NCI-H146 treated with DMSO at 0.1 percent for 48 hours (cell line): ENCODE data around the gene INTU.
A peak's percentile ranks its signal among the peaks of the same experiment; 100 is the strongest.
"Not testable (repeated sequence)": the region's sequence is repeated elsewhere in the genome, so short reads cannot be mapped to it uniquely, and the experiment has no call there.

ENCODE experiments used
- DNase-seq: peaks from one replicate; lab custom pipeline; 2025; ENCODE audit not compliant: unreplicated experiment; lab: John Stamatoyannopoulos, UW

The INTU gene

DNA sequence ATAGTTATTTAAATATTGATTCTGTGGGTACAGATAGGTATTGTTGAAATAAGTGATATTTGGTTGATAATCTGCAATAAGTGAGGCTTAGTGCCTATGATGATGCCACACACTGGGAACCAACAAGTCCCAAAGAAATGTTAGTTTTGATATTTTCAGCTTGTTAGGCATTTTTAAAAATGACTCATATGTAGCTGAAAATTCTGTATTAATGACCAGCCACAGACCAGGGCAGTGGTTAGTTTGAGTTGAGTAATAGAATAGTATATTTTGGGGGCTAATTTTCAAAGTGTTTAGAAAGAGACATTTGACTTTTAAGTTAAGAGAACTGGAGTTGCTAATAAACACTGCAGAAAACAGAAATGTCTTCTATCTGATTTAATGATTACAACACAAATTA is 9.4 kb downstream of the INTU start:
- DNase-seq, result no peak

DNA sequence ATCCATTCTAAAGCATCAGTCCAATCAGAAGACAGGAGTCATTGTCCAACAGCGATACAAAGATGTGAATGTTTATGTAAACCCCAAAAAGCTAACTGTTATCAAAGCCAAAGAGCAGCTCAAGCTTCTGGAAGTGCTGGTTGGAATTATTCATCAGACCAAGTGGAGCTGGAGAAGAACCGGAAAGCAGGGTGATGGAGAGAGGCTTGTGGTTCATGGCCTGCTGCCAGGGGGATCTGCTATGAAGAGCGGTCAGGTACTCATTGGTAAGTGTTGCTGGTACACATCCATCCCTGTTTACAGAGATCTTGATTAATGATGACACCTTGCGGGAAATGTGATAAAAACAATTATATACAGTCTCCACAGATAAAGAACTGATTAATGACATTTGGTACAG is 11.0 kb downstream of the INTU start:
- no peak for DNase-seq

DNA sequence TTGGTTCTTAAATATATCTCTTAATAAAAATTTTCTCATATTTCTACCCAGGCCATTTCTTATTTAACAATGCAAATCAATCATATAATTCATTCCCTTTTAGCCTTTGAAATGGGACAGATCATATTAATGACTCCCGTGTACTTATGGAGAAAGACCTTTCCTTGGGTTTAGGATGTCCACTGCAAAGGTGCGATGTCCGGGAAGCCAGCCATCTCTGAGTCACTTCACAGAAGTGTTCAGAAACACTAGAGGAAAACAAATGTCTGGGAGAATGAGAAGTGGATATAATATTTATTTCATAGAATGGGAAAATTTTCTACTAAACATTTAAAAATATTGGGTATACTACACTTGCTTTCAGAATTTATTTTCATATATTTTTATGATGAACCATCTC is 15.3 kb downstream of the INTU start:
- no peak for DNase-seq

DNA sequence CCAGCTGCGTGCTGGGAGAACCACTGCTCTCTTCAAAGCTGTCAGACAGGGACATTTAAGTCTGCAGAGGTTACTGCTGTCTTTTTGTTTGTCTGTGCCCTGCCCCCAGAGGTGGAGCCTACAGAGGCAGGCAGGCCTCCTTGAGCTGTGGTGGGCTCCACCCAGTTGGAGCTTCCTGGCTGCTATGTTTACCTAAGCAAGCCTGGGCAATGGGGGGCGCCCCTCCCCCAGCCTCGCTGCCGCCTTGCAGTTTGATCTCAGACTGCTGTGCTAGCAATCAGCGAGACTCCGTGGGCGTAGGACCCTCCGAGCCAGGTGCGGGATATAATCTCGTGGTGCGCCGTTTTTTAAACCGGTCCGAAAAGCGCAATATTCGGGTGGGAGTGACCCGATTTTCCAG is 22.8 kb downstream of the INTU start:
- DNase-seq, result not testable (repeated sequence)

DNA sequence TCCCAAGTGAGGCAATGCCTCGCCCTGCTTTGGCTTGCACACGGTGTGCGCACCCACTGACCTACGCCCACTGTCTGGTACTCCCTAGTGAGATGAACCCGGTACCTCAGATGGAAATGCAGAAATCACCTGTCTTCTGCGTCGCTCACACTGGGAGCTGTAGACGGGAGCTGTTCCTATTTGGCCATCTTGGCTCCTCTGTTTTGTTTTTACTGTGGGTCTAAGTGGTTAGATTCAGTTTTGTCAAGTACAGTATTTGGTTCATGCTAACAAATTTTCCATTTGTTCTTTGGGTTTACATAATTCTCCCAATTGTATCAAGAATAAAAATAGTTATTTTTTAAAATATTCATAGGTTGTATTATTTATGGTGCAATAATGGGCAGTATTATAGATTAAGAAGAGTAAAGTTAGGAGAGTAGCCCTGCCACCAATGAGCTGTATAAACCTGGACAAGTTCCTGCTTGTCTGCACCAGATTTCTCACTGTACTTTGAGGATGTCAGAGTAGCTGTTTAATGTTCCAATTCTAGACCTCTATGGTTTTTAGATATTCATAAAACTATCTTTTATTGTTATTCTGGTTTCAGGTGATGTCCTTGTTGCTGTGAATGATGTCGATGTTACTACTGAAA is 23.4 kb downstream of the INTU start:
- DNase-seq, result no peak

DNA sequence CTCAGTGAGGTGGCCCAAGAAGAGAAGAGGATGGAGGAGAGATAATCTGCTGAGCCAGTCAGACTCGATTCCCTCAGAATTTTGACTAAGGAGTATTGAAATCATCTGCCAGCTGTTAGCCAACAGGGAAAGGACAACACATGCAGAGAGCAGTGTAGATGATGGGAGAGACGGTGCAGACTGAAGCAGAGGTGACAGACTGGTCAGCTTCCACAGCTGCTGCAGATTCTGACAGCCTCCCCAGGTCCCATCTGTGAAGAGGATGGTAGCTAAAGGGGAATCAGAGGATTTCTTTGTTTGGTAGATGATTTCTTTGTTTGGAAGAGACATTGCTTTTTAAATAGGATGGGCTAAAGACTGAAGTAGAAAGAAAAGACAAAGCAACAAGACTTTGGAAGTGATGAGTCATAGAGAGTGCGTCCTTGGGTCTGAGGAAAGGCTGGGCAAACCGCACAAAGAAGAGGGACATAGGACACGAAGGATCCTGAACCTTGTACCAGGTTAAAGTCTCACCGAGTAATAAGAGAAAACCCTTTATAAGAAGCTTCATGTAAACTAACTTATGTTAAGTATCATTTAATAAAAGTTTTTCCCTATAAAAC is 27.6 kb downstream of the INTU start:
- no peak for DNase-seq

DNA sequence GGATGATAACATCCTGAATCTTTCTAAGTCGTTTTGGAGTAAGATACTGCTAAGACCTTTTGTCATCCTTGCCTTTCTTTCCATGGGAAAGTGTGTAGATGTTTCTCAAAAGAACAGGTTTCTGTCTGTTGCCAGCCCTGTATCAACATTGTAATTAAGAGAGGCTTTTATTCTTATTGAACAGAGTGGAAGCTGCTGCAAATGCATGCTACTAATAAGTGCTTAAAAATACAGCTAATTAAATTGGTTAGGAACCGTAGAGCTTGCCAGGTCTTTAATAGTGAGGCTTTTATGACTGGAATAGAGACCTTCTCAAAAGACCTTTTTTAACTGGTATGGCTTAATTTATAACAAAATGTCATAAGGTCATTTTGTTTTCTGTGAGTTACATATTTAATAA is 34.4 kb downstream of the INTU start:
- no peak for DNase-seq

DNA sequence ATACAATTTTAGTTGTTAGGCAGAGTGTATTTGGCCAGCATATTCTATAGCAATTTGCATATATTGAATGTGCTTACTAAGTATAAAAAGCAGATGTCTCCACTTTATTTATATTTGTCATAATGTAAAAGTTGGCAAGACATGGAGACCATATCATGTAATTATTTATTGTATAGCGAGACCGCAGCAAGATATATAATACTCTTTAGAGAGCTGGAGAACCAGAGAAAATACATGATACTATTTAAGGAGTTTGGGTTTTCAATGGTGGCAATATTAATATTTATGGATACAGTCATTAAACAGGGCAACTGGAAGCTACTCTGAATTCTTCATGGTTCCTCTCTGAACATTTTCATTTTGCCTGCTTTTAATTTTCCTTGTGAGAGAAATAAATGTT is 35.0 kb downstream of the INTU start:
- no peak for DNase-seq

DNA sequence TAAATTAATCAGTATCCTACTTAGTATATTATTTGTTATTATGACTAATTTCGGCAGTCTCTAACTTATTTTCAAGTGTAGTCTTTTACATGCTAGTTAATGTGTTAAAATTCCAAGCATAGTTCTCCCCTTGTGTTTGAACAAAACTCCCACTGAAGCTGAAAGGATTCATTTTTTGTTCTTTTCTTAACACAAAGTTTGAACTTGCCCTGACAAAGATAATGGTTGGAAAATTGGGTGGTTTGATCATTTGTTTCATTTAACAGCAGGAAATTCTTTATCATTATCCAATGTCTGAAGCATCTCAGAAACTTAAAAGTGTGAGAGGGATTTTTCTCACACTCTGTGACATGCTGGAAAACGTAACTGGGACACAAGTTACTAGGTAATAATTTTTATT is 36.0 kb downstream of the INTU start:
- DNase-seq, result no peak

DNA sequence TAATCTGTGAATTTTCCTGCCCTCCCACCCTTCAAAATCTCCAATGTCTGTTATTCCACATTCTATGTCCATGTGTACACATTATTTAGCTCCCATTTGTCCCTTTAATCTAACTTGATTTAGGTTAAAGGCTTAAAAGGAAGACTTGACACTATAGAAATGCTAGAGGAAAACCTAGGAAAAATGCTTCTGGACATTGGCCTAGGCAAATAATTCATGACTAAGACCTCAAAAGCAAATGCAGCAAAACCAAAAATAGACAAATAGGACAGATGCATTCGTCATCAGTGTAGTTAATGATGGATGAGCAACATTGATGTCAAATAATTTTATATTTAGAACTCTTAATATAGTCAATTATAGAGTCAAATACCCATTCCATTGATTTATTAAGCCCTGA is 36.9 kb downstream of the INTU start:
- DNase-seq, result no peak

DNA sequence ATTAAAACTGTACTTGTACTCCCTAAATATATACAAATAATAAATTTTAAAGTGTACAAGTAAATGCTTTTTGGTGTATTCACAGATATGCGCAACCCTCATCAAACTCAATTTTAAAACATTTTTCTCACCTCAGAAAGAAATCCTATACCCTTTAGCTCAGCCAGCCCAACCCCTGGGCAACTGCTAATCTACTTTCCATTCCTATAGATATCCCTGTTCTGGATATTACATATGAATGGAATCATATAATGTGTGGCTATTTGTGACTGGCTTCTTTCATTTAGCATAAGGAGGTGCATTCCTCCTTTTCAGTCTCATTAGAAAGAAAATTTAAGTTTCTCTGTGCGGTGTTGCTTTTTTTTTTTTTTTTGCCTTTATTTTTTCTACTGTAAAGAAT is 39.4 kb downstream of the INTU start:
- DNase-seq, result no peak

DNA sequence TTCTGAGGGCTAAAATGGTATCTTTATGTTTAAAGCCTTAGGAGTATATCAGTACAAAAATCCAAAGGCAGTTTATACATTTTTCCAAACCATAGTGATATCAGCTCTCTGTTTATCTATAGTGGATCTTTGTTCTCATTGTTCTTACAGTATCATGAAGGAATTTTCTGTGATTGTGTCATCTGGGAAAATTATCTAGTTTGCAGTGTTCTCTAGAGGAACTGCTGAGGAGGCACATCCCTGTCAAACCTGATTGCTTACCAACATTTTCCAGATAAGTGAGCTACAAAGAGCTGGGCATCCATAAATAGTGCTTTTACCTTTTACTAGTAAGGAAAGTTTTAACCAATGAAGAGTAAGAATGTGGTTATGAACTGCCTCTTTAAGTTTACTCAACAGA is 52.5 kb downstream of the INTU start:
- DNase-seq, result no peak

DNA sequence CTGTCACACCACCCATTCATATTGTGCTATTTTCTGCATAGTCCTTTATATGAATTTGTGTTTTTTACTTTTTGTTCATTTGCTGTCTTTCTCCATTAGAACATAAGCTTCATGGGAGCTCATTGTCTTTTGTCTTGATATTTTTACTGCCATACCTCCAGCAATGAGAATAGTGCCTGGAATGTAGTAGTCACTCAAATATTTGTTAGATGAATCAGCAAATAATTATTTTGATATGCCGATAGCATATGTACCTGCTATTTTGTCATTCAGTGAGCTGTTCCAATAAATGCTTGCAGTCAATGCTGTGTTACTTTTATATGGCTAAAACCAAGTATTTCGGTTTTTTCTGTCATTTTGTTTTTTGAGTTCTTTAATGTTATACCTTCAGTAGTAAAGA is 53.9 kb downstream of the INTU start:
- DNase-seq, result no peak

DNA sequence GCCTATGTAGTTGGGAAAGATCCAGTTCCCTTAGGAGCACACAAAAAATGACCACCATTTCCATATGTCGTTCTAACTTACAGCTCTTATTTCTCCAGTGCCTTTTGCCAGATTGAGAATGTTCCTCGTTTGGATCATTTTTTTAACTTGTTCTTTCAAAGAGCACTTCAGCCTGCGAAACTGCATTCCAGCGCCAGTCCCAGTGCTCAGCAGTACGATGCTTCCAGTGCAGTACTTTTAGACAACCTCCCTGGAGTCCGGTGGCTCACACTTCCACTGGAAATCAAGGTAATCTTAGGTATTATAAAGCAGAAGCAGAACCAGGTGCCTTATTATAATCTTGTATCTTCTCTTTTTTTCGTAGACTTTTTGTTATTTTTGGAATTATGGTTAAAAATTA is 54.8 kb downstream of the INTU start:
- no peak for DNase-seq

DNA sequence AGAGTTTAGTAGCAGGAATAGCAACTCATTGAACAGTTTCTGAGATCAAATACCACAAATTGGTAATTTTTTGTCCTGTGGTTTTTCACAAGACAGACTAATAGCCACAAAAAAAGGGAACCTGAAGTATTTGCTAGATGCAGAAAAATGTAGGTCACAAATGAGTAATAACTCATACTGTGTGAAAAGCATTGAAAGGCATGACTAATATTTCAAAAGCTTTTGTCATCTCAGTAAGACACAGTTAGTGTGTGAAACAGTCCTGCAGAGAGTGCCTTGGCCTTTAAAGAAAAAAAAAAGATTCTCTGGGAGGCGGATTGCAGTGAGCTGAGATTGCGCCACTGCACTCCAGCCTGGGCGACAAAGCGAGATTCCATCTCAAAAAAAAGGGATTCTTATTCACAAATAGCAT is 66.0 kb downstream of the INTU start:
- DNase-seq, result no peak

DNA sequence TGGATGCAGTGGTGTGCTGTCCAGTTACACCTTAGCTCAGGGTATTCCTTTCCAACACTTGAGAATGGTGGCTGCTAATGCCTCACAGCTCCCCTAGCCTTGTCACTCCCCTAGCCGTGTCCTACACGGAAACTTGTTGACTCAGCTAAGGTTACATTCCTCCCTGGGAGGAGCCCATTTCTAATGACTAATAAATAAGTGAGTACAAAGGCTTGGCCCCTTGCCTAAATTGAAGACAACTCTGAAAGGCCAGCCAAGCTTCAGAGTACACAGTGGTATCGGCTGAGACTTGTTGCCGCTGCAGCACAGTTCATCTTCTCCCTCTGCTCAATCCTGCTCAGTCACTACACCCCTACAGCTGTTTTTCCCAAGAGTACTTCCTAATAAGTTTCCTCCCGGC is 76.2 kb downstream of the INTU start:
- no peak for DNase-seq

DNA sequence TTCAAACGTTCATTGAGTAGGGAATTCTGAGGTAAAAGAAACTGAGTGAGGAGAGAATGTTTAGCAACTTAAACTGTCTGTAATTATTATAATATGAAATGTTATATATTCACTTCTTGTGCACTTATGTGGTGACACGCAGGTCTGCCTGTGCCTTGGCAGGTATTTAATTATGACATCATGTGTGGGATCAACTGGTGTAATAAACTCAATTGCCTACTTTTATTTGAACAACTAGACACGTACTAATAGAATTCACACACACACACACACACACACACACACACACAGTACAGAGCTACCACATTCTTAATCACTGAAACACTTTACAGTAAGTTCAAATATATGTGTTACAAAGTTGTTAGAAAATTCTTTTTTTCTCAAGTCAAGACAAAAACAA is 76.7 kb downstream of the INTU start:
- no peak for DNase-seq

DNA sequence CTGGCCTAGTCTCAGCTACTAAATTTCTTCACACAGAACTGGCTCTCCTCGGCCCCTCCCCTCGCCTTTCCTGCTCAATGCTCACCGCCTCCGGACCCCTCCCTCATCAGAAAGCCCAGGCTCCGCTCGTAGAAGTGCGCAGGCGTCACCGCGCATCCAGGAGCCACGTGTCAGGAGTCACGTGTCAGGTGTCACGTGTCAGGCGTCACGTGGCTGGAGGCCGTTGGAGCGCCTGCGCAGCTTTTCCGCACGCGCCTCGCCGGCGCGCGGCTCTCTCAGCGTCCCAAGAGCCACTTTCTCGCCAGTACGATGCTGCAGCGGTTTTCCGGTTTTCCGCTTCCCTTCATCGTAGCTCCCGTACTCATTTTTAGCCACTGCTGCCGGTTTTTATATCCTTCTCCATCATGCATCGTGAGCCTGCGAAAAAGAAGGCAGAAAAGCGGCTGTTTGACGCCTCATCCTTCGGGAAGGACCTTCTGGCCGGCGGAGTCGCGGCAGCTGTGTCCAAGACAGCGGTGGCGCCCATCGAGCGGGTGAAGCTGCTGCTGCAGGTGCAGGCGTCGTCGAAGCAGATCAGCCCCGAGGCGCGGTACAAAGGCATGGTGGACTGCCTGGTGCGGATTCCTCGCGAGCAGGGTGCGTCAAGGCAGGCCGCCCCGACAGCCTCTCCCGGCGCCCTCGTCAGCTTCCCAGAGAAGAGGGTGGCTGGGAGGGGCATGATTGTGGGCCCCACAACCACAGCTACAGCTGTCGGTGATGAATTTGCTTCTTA is 97.6 kb downstream of the INTU start, which contains the start of gene SLC25A31:
Gene SLC25A31, plus strand, starts transcription at position 259 of the 772 bp plus-strand sequence. Its CDS starts 146 bp downstream, at position 405.
- DNase-seq, result no peak

DNA sequence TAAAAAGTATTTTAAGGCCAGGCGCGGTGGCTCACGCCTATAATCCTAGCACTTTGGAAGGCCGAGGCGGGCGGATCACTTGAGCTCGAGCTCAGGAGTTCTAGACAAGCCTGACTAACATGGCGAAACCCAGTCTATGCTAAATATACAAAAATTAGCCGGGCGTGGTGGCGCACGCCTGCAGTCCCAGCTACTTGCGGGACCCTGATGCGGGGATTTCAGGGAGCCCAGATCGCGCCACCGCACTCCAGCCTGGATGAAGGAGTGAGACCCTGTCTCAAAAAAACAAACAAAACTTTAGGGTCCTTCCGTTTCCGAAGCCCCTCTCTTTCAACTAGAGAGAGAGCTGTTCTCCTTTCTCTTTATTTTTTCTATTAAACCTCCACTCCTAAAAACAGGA is 98.6 kb downstream of the INTU start:
- no peak for DNase-seq

DNA sequence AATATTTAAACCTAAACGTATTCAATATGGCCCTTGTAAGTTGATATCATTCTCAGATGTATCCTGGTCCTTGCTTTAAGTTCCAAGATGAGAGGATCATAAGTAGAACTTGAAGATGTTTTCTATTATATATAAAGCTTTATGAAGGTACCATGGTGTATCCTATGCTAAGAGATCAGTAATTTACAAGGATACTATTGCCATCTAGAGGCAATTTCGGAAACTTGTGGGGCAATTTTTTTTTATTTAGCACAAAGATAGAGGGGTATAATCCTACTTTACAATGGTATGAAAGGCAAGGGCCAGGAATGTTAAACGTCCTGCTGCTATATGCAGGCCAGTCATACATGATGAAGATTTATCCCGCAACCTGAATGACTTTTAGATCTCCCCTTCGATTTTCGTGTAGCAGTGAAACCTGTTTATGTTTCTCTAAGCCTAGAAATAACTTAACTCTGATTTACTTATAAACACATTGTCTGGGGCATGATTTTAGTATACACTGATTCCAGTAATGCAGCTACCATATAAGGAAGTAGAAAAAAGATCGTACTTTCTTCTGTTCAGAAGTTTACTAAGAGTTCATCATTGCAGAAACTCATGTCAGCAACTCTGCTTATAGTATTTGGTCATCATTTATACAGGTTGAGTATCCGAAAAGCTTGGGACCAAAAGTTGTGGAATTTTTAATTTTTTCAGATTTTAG is 100.0 kb downstream of the INTU start:
- DNase-seq, result peak; percentile 3

DNA sequence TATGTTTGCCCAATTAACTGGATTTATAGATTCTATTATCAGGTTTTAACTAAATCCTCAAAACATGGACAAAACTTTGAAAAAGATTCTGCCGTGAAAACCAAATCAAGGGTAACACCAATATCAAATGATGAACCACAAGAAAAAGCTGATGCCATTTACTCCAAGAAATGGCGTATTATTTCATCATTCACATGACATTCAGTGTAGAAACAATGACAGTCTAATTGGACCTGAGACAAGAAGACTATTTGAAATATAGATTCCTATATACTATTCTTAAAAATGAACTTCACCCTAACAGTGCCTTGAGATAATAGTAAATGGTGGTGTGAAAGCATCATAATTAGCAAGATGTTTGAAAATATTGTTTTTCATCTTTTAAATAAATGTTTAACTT is 102.2 kb downstream of the INTU start:
- DNase-seq, result no peak

DNA sequence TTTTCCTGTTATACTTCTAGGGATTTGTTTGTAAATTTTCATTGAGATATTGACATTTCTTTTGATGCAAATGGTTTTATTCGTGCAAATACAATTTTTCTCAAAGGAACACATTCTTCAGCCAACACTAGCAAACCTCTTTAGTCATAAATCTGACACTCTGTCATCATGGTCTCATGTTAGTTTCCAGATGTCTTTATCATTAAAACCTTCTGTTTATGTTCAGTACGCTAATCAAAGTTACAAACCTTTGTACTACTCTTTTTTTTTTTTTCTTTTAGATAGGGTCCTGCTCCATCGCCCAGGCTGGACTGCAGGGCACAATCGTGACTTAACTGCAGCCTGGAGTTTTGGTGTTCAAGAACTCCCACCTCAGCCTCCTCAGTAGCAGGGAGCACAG is 104.5 kb downstream of the INTU start:
- DNase-seq, result no peak
